Fibroblast of gingiva (primary cell): ENCODE data around the gene FMN1.
A peak's percentile ranks its signal among the peaks of the same experiment; 100 is the strongest.

Source experiments
- DNase-seq: peaks from one replicate; pipeline ENCODE4 v3.0.0-alpha.2; 2011; ENCODE audit warnings: low read depth

Gene FMN1

GRCh38 chr15:33014586-33014985, 179.9 kb downstream of the FMN1 start:
- DNase-seq: no peak

- peak; percentile 22 for DNase-seq
Measured at GRCh38 chr15:33013827-33014445, 180.6 kb downstream of the FMN1 start.

GRCh38 chr15:33011976-33012375, 182.5 kb downstream of the FMN1 start:
- DNase-seq: no peak

GRCh38 chr15:33009603-33010002, 184.9 kb downstream of the FMN1 start:
- DNase-seq: no peak

GRCh38 chr15:33009026-33009425, 185.5 kb downstream of the FMN1 start:
- no peak for DNase-seq

GRCh38 chr15:33008284-33008995, 186.1 kb downstream of the FMN1 start:
- peak; percentile 21 for DNase-seq

GRCh38 chr15:33007303-33007855, 187.1 kb downstream of the FMN1 start:
- peak; percentile 59 for DNase-seq

- DNase-seq: no peak
Measured at GRCh38 chr15:33005582-33005981, 188.9 kb downstream of the FMN1 start.

GRCh38 chr15:33001926-33002325, 192.6 kb downstream of the FMN1 start:
- no peak for DNase-seq

- peak; percentile 79 for DNase-seq
Measured at GRCh38 chr15:32998979-32999672, 195.4 kb downstream of the FMN1 start.

GRCh38 chr15:32998182-32998581, 196.3 kb downstream of the FMN1 start:
- DNase-seq: no peak

GRCh38 chr15:32994810-32995424, 199.6 kb downstream of the FMN1 start:
- peak; percentile 52 for DNase-seq

GRCh38 chr15:32993285-32993684, 201.2 kb downstream of the FMN1 start:
- peak; percentile 25 for DNase-seq

- no peak for DNase-seq
Measured at GRCh38 chr15:32991619-32992111, 202.8 kb downstream of the FMN1 start.

GRCh38 chr15:32990071-32990470, 204.4 kb downstream of the FMN1 start:
- DNase-seq: no peak

- DNase-seq: no peak
Measured at GRCh38 chr15:32987067-32987466, 207.4 kb downstream of the FMN1 start.

- DNase-seq: no peak
Measured at GRCh38 chr15:32986147-32986546, 208.4 kb downstream of the FMN1 start.

- DNase-seq: no peak
Measured at GRCh38 chr15:32983679-32984078, 210.8 kb downstream of the FMN1 start.

- no peak for DNase-seq
Measured at GRCh38 chr15:32982001-32982400, 212.5 kb downstream of the FMN1 start.

GRCh38 chr15:32981536-32981935, 213.0 kb downstream of the FMN1 start:
- DNase-seq: no peak

GRCh38 chr15:32979710-32980109, 214.8 kb downstream of the FMN1 start:
- DNase-seq: peak; percentile 89

GRCh38 chr15:32977506-32977905, 217.0 kb downstream of the FMN1 start:
- DNase-seq: no peak
